HG02840 (cell line): Measurements from ENCODE around the gene PTPRT.

Experiments
- ATAC-seq: cut with Tn5 transposase; IDR thresholded peaks from one replicate; pipeline ENCODE4 v1.9.1; 2021; ENCODE audit warnings: mild to moderate bottlenecking, moderate library complexity, moderate number of reproducible peaks; ENCODE audit not compliant: unreplicated experiment, low FRiP score

PTPRT gene

GRCh38 chr20:42113236-42113635 is 1076.5 kb downstream of the PTPRT start:
- ATAC-seq = no peak

- no peak for ATAC-seq
Observed at GRCh38 chr20:42112161-42112560, 1077.5 kb downstream of the PTPRT start.

GRCh38 chr20:42111349-42111748 is 1078.4 kb downstream of the PTPRT start:
- ATAC-seq = no peak

GRCh38 chr20:42110301-42110700 is 1079.4 kb downstream of the PTPRT start:
- no peak for ATAC-seq

GRCh38 chr20:42102000-42102399 is 1087.7 kb downstream of the PTPRT start:
- no peak for ATAC-seq

- no peak for ATAC-seq
Observed at GRCh38 chr20:42100137-42100704, 1089.5 kb downstream of the PTPRT start.

- no peak for ATAC-seq
Observed at GRCh38 chr20:42099101-42099500, 1090.6 kb downstream of the PTPRT start.

- ATAC-seq = no peak
Observed at GRCh38 chr20:42098418-42098817, 1091.3 kb downstream of the PTPRT start.

- ATAC-seq = no peak
Observed at GRCh38 chr20:42097741-42098140, 1092.0 kb downstream of the PTPRT start.

- ATAC-seq = no peak
Observed at GRCh38 chr20:42095221-42095620, 1094.5 kb downstream of the PTPRT start.

GRCh38 chr20:42093542-42094440 is 1095.9 kb downstream of the PTPRT start:
- no peak for ATAC-seq

GRCh38 chr20:42093041-42093440 is 1096.7 kb downstream of the PTPRT start:
- no peak for ATAC-seq

- no peak for ATAC-seq
Observed at GRCh38 chr20:42085366-42085765, 1104.3 kb downstream of the PTPRT start.

- no peak for ATAC-seq
Observed at GRCh38 chr20:42083280-42083679, 1106.4 kb downstream of the PTPRT start.

GRCh38 chr20:42082611-42083010 is 1107.1 kb downstream of the PTPRT start:
- ATAC-seq = no peak

- no peak for ATAC-seq
Observed at GRCh38 chr20:42080956-42081355, 1108.8 kb downstream of the PTPRT start.

- ATAC-seq = no peak
Observed at GRCh38 chr20:42074944-42075343, 1114.8 kb downstream of the PTPRT start.

GRCh38 chr20:42067596-42067995 is 1122.1 kb downstream of the PTPRT start:
- no peak for ATAC-seq

GRCh38 chr20:42067174-42067573 is 1122.5 kb downstream of the PTPRT start:
- no peak for ATAC-seq

GRCh38 chr20:42063141-42063540 is 1126.6 kb downstream of the PTPRT start:
- ATAC-seq = no peak

GRCh38 chr20:42053350-42053749 is 1136.4 kb downstream of the PTPRT start:
- no peak for ATAC-seq

- ATAC-seq = no peak
Observed at GRCh38 chr20:42051921-42052320, 1137.8 kb downstream of the PTPRT start.
